C1 segment of cervical spinal cord (tissue), 14 donors: ENCODE measurements around the gene SYCE3.
A peak's percentile ranks its signal among the peaks of the same experiment; 100 is the strongest.

Experiments used
- DNase-seq, 14 donors: peaks; one replicate each; lab custom pipeline; 2025; lab: John Stamatoyannopoulos, UW

The SYCE3 gene

DNA sequence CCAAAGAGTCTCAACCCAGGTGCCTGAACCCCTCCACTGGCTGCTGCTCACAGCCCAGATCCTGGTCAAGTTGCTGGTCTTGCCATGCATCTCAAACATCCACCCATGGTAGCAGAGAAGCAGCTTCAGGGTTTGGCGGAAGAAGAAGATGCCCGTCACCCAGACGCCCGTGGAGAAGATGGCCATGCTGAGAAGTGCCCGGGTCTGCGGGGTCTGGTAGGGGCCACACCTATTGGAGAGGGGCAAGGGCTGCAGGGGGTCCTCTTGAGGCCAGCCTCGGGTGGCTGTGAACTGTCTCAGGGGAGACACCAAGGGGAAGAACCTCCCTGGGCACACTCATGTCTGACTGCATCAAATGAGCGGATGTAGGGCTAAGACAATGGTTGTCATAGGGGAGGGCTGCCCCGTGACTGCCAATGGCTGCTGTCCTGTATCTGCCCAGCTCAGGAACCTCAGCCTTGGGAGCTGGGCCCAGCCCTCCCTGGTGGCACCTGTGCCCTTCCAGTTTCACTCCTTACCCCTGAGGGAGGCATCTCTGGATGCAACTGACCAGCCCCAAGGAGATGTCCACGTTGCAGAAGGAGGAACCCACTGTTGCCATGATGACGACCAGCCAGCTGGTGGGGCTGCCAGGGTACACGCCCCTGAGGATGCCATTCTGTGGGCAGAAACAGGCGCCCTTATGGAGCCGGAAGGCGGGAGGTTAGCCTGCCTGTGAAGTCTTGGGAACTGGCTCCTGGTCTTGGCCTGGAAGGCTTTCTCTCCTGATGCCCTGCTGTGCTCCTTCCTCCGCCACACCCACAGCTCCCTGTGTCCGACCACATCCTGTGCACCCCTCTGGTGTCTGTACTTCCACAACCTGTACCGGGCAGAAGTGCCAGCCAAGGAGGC lies 14.3 kb upstream of the SYCE3 start:
- DNase-seq: no peak

DNA sequence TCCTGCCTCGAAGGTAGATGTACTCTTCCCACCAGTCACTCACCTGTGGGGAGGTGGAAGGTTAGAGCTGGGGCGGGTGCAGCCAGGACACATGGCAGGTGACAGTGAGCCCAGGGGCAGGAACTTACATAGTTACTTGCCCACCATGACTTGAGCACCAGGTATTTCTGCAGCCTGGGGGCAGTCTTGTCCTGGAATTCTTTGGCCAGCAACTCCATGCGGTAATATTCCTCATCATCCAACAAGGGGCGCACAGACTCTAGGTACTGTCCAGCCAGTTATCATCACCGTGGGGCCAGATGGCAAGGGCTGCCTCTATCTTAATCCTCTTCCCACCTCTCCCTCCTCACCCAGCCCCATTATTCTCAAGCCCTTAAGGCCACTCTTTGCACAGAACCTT lies 13.4 kb upstream of the SYCE3 start:
- peak in 1 of 14 donors; percentile 80 for DNase-seq

DNA sequence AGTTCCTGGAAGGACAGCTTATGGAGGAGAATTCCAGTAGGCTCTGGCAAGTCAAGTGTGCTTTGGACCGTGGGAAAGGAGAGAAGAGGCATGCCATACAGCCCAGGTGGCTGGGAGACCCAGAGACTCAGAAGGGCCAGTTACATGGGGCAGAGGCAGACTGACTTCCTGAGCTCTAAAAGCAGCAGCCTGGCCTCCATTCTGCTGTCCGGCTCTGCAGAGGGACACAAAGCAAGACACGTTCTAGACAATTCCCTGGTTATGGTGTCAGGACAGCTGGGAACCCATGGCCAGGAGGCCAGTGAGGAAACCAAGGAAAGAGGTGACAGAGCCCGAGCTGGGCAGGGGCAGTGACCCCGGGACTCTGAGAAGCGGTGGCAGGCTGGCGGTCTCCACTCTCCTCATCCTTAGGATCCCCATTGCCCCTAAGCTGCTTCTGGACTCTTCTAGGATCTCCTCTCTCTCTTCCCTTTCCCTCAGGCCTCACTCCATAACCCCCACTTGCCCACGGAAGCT lies 12.8 kb upstream of the SYCE3 start:
- no peak for DNase-seq

DNA sequence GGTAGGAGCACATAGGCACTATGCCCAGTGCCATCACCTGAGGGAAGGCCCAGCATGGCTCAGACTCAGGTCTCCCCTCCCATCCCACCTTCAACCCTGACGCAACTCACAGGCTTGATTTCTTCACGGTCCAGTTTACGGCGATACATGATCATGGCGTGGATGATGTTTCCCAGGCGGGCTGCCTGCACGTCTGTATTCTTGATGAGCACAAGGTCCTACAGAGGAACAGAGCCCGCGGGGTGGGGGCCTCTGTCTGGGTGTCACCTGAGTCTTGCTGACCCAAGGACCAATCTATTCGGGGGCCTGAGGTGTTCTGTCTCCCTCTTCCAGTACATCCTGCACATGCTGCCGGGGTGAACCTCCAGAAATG lies 11.7 kb upstream of the SYCE3 start:
- no peak for DNase-seq

DNA sequence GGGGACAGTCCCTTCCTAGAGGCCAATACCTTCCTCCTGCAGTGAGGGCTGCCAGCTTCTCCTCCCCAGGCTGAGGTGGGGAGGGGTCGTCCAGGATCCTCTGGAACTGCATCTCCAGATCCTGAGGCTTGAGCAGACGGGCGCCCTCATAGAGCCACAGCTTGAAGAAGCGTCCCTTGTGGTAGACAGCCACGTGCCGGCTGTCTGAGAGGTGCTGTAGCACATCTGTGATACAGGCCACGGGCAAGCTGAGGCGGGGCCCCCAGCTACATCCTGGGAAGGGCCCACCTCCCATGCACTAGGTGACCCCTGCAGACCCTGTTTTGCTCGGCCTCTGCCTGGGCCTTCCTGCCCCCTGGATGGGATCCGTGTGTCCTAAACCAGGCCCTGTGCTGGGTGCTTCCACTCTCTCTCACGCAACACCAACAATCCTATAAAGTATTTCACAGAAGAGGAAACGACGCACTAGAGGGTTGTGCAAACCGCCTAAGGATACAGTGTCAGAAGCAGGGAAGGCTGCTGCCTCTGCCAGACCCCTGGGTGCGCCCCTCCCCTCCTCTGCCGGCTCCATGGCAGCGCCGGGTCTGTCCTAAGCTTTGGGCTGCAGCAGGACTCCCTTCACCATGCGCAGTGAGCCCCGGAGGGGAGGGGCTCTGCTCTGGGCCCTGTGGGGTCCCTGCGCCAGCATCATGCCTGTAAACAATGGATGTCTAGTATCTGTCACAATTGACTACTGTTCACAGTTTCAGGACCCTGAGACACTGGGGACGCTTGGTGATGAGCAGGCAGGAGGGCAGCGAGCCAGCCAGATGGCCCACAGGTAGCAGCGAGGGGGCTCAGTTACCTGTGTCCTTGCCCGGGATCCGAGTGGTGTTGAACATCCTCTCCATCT lies 11.0 kb upstream of the SYCE3 start:
- DNase-seq: no peak

DNA sequence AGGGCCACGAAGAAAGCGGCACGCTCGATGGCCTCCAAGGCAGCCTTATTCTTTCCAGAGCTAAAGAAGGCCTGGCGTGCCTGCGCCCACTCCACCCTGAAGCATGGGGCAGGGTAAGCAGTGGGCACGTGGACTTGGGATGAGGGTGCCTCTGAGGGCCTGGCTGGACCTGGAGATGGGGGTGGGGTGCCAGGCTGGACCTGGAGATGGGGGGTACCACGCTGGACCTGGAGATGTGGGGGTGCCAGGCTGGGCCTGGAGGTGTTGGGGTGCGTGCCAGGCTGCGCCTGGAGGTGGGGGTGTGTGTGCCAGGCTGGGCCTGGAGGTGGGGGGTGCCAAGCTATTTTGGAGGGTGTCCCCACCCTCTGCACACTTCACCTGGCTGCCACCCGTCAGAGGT lies 10.2 kb upstream of the SYCE3 start:
- DNase-seq: no peak

DNA sequence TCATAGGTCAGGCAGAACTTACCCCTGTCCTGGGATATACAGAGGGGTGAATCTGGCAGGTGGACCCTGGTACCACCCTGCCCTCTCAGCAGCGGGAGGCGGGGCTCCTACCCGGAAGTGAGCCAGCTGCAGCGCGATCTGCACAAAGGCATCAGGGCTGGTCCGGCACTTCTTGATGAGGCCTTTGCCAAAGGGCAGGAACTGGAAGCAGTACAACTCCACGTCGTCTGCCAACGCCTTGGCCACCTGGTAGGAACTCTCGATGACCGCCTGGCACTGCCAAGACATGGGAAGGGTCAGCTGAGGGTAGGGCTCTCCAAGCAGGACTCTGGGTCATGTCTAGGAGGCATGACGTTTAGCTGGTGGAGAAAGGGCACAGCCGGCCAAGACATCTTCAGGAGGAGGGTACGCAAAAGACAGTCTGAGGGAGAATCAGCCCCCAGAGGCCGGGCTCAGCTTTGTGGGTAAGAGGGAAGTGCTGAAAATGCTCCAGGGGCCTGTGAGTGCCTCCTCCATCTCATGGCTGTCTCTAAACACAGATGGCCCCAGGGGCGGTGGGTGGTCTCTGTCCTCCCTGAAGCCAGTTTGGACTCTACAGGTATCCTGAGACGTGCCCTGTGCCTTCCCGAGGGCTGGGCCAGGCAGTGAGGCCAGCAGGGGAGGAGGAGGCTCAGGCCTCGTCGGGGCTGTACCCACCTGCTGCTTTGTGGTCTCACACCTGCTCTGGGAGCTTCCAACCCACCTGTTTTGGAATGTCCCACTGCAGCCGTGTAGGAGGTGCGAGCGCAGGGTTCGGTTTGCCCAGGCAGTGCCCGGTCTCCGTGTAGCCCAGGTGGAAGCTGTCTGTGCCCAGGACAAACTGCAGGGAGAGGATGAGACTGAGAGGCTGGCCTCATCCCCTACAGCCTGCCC lies 8.8 kb upstream of the SYCE3 start:
- DNase-seq: no peak

DNA sequence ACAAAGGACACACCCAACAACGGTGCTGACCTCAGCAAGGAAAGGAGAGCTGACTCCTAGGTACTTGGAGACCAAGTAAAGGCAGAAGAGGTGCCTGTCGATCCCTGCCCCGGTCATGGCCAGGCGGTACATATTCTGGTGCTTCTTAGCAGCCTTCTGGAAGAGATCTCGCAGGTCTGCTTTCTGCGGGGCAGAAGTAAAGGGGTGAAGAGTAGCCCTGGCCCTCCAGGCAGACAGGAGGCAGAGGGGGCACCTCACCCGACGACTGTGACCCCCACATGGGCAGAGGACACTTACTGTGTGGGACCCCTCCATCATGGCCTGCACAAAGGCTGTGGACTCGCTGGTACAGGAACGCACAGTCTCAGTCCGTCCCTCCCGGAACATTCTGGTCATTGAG lies 8.1 kb upstream of the SYCE3 start:
- DNase-seq: no peak

DNA sequence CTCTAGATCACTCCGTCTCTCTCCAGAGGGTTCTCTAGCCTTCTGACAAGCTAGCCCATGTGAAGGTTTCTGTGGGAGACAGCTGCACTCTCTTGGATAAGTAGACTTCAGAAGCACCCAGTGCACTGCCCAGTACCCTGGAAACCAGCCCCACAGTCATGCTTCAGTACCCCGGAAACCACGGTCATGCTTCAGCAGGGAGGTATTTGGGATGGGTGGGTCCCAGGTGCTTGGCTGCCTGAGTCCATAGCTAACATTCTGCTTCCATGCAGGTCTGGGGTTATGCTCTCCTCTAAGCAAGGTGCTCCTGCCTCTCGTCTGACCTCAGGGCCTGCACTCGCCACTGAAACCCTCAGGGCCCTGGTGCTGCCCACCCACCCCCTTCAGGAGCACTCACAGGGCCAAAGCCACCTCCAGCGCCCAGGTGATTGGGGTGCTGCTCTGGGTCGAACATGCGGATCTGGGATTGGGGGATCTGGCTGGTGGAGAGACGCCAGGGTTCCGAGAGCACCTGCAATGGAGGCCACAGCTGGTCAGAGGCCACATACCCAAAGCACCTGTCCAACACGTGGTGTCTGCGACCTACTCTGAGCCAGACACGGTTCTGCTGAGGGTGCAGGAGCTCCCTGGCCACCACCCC lies 7.3 kb upstream of the SYCE3 start:
- DNase-seq: no peak

DNA sequence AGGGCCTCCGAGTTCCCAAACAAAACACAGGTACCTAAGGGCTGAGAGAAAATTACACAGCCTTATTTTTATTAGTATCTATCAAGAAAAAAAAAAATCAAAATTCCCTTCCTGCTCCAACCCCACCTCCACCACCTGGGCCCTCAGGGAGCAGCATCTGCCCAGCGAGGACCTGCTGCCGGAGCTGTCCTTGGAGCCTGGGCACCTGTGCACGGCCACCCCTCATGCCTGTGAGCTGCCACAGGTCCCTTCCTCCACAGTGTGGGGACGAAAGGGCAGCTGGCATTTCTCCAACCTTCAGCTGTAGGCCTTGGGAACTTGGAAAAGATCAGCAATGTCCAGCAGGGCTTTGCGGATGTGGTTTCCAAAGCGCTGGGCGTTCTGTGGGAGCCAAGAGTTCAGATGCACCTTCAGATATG lies 6.3 kb upstream of the SYCE3 start:
- no peak for DNase-seq

DNA sequence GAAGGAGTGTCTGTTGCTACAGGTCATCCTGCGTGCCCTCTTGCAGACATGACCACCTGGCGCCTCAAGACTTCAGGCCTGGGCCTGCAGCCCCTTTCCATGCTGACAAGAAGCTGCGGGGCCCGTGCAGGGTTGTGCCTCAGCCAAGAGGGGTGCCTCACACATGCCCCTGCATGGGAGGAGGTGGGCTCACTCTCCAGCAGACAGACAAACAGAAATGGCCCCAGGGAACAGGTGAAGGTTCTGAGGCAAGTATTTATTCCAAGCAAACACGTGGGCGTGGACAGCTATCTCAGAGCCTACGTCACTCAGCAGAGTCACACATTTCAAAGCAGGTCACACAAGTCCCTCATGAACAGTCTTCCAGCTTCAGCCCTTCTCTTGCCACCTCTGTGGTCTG lies 5.9 kb upstream of the SYCE3 start:
- no peak for DNase-seq

DNA sequence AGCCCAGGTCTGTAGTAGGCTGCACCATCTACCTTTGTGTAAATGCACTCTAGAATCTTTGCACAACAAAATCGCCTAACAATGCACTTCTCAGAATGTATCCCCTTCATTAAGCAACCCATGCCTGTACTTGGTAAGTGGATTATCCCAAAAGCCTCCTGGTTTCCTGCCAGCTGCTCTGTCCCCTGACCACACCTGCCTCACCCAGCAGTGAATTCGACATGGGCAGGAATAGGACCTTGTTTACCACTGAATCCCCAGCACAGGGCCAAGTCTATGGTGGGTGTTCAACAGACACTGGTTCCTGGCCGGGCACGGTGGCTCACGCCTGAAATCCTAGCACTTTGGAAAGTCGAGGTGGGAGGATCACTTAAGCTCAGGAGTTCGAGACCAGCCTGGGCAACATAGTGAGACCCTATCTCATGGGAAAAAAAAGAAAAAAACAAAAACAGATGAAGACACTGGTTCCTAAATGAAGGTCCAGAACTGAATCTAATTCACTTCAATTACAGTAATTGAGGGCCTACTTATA lies 5.1 kb upstream of the SYCE3 start:
- DNase-seq: no peak

DNA sequence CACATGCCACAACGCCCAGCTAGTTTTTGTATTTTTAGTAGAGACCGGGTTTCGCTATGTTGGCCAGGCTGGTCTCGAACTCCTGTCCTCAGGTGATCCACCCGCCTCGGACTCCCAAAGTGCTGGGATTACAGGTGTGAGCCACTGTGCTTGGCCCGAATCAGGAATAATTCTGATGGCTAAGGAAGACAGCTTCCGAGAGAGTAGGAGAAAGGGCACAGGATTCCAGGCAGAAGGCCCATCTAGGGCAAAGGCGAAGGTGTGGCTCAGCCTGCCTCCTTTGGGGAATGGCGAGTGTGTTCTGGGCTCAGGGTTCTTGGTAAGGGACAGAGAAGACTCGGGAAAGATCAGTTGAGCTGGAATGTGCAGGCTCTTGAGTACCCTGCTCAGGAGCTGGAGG lies 1.6 kb upstream of the SYCE3 start:
- DNase-seq: no peak

DNA sequence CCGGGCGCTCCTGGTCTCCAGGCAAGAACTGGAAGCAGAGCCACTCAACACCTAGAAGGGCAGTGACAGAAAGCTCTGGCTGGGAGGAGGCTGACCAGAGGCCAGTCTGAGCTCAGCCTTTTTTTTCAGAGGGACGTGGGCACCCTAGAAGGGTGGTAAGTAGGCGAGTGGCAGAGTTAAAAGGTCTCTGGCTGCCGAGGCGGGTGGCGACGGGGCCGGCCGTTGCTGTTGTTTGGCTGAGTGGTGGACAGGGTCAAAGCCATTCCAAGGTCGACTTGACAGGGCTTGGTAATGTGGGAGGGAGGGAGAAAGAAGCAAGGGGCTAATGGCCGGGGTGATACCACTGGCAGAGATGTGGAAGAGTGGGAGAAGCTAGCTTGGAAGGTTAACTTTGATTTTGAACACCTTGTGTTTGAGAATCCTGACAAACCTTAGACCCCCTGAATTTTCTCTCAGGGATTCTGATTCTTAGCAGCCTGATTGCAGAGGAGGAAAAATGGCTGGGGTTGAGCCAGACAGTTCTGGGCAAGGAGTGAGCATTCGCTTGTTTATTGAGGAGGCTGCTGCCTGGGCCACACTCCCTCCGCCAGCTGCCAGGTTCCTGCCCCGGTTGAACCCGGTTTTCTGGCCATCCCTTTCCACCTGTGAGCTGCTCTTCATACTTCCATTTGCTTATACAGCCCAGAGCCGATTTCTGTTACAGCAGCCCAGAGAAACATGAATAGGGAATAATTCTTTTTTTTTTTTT lies 868 bp upstream of the SYCE3 start:
- DNase-seq: peak in 1 of 14 donors; percentile 77

DNA sequence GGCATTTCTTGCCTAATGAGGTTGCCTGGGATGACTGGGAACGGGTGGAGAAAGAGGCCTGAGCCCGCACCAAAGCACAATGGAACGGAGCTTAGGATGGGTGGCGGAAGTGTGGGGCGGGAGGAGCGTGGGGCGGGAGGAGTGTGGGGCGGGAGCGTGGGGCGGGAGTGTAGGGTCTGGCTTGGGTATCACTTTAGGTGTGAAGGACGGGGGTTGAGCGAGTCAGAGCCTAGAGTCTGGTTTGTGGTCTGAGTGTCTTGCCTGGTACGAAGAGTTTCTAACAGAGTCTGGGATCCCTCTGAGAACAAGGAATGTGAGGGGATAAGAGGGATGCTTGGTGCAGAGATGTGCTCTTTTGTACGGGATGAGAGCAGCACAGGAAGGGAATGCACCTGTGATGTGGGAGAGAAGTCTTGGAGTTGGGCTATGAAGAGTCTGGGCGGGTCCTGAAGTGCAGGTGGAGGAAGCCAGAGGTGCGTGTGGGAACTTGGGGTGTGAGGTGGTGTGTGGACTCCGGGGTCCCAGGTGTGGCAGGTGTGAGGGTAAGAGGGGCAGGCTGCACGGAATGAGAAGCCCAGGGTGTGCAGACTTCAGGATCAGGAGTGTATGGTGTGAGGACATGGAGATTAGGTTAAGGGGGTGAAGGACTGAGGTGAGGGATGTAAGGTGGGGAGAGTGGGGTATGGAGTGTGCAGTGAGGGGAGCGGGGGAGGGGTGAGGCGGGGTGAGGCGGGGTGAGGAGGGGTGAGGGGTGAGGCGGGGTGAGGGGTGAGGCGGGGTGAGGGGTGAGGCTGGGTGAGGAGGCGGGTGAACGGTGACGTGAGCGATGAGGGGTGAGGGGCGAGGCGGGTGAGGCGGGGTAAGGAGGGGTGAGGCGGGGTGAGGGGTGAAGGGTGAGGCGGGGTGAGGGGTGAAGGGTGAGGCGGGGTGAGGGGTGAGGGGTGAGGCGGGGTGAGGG lies 1.0 kb downstream of the SYCE3 start:
- no peak for DNase-seq

DNA sequence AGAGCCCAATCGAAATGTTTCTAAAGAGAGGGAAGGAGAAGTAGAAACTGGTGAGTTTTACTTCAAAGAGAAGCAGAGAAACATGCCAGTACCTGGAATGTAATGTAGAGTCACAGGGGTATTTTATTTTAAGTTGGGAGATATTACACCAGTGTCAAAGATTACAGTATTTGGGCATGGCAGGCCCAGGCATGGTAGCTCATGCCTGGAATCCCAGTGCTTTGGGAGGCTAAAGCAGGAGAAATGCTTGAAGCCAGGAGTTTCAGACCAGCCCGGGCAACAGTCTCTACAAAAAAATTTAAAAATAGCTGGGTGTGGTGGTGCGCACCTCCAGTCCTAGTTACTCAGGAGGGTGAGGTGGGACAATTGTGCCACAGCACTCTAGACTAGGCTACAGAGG lies 2.7 kb downstream of the SYCE3 start:
- no peak for DNase-seq

DNA sequence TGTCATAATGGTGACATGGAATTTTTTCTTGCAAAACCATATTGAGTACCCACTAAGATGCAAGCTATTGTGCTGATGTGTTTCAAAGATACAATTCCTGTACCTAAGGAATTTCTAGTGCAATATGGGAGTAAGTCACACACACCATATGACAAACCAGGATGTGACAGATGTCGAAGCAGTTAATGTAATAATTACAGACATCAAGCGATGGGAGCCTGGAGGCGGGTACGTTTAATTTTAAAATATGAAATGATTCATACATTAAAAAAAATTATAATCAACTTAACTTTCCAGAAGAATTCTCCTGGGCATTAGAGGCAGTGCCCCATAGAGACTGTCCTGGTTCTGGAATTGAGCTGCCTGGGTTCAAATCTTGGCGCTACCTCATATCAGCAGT lies 6.0 kb downstream of the SYCE3 start:
- DNase-seq: no peak

DNA sequence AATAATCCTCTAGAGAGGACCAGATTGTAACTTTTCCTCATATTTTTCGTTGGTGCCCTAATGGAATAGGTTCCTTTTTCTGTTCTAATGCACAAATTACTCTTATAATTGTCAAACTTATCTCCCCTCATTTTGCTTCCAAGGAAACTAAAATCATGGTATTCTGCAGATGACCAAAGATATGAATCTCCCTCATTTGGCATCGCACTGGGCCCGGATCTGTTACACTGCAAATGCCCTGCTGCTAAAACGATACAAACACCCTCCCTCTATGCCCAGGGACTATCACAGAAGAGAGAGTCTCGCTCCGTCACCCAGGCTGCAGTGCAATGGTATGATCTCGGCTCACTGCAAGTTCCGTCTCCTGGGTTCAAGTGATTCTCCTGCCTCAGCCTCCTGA lies 9.4 kb downstream of the SYCE3 start:
- no peak for DNase-seq
